Activated naive CD8-positive, alpha-beta T cell treated with anti-CD3 and anti-CD28 coated beads, Interleukin-2, amount 50 U/mL, for 24 hours (primary cell): ENCODE results near the gene SNRPA.
A peak's percentile ranks its signal among the peaks of the same experiment; 100 is the strongest.
"Not testable (repeated sequence)": the region's sequence is repeated elsewhere in the genome, so short reads cannot be mapped to it uniquely, and the experiment has no call there.

Source experiments
- ATAC-seq: fragments of 150-1000 bp; cut with Tn5 transposase; one replicate; pipeline ENCODE4 v1.10.0; 2021
- DNase-seq: peaks from one replicate; pipeline ENCODE4 v3.0.0; 2021
- H3K27ac Mint-ChIP-seq: one replicate; pipeline ENCODE4 v1.8.0; 2021; ENCODE audit warnings: mild to moderate bottlenecking, mixed read lengths
- H3K27me3 Mint-ChIP-seq: one replicate; pipeline ENCODE4 v1.8.0; 2021; ENCODE audit warnings: mixed read lengths
- H3K36me3 Mint-ChIP-seq: one replicate; pipeline ENCODE4 v1.8.0; 2021; ENCODE audit warnings: low read depth, mixed read lengths
- H3K4me1 Mint-ChIP-seq: one replicate; pipeline ENCODE4 v1.8.0; 2021; ENCODE audit warnings: mixed read lengths
- H3K4me3 Mint-ChIP-seq: one replicate; pipeline ENCODE4 v1.8.0; 2021; ENCODE audit warnings: mild to moderate bottlenecking, moderate library complexity, mixed read lengths
- H3K9me3 Mint-ChIP-seq: one replicate; pipeline ENCODE4 v1.8.0; 2021; ENCODE audit warnings: mixed read lengths

SNRPA gene

DNA sequence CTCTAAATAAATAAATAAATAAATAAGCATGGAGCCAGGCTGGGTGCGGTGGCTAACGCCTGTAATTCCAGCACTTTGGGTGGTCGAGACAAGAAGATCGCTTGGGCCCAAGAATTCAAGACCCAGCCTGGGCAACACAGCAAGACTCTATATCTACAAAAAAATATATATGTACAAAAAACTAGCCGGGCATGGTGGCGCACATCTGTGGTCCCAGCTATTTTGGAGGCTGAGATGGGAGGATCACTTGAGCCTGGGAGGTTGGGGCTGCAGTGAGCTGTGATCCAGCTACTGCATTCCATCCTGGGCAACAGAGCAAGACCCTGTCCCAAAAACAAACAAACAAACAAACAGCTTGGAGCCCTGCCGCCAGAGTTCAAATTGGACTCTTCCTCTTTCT is 3.5 kb upstream of the SNRPA start:
- peaks cover 25% of the 10 kb centered on the region for H3K4me1 Mint-ChIP-seq
- ATAC-seq (no peak), DNase-seq (no peak)
- no peaks in the 10 kb centered on the region for H3K9me3 Mint-ChIP-seq
- H3K4me3 Mint-ChIP-seq, result no peak overlapping the region
- H3K27ac Mint-ChIP-seq, result no peak overlapping the region
- peaks cover 4% of the 10 kb centered on the region for H3K27me3 Mint-ChIP-seq
- H3K36me3 Mint-ChIP-seq, result peaks cover 19% of the 10 kb centered on the region

DNA sequence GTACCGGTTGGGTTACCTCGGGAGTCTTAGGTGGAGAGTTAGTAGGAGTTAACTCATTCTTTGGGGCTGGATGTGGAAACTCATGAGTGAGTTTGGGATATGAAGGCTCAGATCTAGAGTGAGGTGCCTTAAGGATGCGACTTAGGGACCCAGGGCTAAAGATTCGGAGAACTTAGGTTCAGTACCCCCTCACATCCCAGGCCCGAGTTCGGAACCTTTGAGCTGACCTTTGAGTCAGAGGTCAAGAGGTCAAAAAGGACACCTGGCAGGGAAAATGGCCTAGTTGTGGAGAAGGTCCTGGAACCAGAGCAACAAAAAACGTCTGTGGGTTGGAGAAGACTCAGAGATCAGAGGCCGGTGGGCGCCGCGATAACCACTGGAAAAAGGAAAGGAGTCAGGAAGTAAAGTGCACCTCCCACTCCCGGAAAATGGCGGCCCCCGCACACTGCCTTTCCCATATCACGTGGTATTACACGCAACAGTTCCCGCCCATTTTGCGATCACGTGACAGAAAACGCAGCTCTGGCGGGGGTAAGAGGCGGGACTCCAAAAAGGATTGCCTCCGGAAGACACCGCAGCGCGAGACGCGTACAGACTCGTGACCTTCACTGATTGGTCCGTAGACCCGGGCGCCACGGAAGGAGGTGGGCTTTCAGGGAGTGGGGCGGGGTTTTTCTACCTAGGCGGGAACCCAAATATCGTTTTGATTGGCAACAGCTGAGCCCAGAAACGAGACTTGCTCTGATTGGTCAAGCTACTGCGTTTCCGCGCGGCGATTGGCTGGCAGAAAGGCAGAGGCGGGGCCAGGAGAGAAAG is 737 bp upstream of the SNRPA start, which contains the start of gene ACTMAP:
TSS of gene ACTMAP (minus strand) at position 420 of the 816 bp plus-strand sequence. CDS start 674 bp downstream, outside the sequence.
- H3K9me3 Mint-ChIP-seq, result no peaks in the 10 kb centered on the region
- H3K27ac Mint-ChIP-seq, result peak within 1 kb of the TSS; percentile 96
- H3K4me1 Mint-ChIP-seq, result peaks cover 45% of the 10 kb centered on the region
- H3K27me3 Mint-ChIP-seq, result peaks cover 4% of the 10 kb centered on the region
- ATAC-seq (peak; percentile 90), DNase-seq (peak; percentile 99)
- H3K4me3 Mint-ChIP-seq, result peak within 1 kb of the TSS; percentile 95
- H3K36me3 Mint-ChIP-seq, result peaks cover 36% of the 10 kb centered on the region

DNA sequence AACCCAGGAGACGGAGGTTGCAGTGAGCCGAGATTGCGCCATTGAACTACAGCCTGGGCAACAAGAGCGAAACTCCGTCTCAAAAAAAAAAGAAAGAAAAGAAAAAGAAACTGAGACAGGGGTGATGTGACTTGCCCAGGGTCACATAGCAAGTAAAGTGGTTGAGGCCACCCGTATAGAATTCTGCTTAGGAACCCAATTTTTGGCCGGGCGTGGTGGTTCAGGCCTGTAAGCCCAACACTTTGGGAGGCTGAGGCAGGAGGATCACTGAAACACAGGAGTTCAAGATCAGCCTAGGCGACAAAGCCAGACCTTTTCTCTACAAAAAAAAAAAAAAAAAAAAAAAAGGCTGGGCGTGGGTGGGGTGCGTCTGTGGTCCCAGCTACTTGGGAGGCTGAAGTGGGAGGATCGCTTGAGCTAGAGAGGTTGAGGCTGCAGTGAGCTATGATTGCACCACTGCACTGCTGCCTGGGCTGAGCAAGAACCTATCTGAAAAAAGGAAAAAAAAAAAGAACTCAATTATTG is 1.3 kb downstream of the SNRPA start:
- ATAC-seq (no peak), DNase-seq (no peak)
- peak overlapping the region; percentile 96 for H3K27ac Mint-ChIP-seq
- H3K27me3 Mint-ChIP-seq, result peaks cover 4% of the 10 kb centered on the region
- H3K9me3 Mint-ChIP-seq, result no peaks in the 10 kb centered on the region
- peaks cover 65% of the 10 kb centered on the region for H3K4me1 Mint-ChIP-seq
- H3K4me3 Mint-ChIP-seq, result peak overlapping the region; percentile 95
- H3K36me3 Mint-ChIP-seq, result peaks cover 55% of the 10 kb centered on the region

DNA sequence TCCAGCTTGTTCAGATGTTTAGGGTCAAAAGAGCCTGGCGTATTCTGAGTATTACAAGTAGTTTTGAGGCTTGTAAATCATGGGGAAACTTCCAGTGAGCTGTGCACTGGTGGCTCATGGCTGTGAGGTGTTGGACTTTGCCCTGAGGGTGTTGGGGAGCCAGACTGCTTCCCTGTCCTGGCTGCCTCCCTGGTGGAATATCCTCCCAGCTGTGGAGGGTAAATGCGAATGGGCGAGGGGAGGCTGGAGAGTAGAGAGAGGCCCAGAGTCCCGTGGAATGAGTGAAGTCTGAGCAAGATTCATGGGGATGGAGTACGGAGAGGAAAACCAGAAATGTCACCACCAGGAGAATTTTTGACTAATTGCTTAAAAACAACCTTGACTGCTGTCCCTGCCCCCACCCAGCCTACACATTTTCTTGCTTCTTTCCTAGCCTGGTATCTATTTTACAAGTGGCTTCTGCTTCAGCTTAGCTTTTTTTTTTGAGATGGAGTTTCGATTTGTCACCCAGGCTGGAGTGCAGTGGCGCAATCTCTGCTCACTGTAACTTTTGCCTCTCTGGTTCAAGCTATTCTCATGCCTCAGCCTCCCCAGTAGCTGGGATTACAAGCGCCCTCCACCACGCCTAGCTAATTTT is 3.7 kb downstream of the SNRPA start:
- Mint-ChIP-seq H3K9me3 (no peaks in the 10 kb centered on the region), H3K4me3 (peak overlapping the region; percentile 86), H3K27ac (peak overlapping the region; percentile 98), H3K4me1 (peaks cover 67% of the 10 kb centered on the region), H3K36me3 (peaks cover 72% of the 10 kb centered on the region), H3K27me3 (peaks cover 4% of the 10 kb centered on the region)
- peak; percentile 71 for DNase-seq
- ATAC-seq, result peak; percentile 11

DNA sequence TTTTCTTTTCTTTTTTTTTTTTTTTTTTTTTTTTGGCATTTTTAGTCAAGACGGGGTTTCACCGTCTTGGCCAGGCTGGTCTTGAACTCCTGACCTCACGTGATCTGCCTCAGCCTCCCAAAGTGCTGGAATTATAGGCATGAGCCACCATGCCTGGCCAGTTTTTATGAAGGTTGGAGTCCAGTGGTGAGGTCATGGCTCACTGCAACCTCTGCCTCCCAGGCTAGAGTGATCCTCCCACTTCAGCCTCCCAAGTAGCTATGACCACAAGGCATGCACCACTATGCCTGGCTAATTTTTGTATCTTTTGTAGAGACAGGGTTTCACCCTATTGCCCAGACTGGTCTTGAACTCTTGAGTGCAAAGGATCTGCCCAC is 4.2 kb downstream of the SNRPA start:
- Mint-ChIP-seq H3K36me3 (peaks cover 75% of the 10 kb centered on the region), H3K27me3 (peaks cover 4% of the 10 kb centered on the region), H3K4me3 (peak overlapping the region; percentile 86), H3K4me1 (peaks cover 66% of the 10 kb centered on the region), H3K27ac (peak overlapping the region; percentile 98), H3K9me3 (no peaks in the 10 kb centered on the region)
- ATAC-seq (no peak), DNase-seq (no peak)

DNA sequence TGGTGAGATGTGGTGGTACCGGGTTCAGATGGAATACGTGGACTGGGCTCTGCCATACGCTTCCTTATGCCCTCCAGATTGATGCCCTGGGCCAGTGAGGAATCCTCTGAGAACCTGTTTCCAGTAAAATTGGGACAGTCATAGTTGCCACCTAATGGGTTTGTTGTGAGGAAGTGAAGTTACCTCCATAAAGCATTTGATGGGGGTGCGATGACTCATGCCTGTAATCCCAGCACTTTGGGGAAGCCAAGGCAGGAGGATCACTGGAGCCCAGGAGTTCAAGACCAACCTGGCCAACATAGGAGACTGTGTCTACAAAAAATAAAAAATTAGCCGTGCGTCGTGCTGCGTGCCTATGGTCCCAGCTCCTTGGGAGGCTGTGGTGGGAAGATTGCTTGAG is 4.8 kb downstream of the SNRPA start:
- Mint-ChIP-seq H3K27me3 (no peaks in the 10 kb centered on the region), H3K36me3 (peaks cover 78% of the 10 kb centered on the region), H3K9me3 (no peaks in the 10 kb centered on the region), H3K27ac (peak overlapping the region; percentile 98), H3K4me3 (peak overlapping the region; percentile 86), H3K4me1 (peaks cover 67% of the 10 kb centered on the region)
- no peak for DNase-seq
- ATAC-seq, result no peak

DNA sequence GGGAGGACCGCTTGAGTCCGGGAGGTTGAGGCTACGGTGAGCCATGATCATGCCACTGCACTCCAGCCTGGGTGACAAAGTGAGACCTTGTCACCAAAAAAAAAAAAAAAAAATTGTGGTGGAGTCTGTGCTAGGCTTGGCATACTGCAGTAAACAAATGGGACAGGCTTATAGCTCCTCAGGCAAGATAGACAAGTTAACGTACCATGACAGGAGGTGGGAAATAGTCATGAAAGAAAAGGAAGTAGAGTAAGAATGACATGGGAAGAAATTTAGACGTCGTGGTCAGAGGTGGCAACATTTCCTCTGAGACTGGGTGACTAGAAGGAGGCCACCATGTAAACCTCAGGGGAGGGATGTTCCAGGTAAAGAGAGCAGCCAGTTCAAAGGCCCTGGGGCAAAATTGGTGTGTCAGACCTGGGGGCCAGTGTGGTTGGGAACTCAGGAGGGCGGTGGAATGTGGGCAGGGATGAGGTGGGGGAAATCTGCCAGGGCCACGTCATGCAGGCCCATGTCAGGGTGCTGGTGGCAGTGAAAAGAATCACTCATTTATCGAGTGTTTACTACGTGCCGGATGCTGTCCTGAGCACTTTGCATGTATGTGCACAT is 5.6 kb downstream of the SNRPA start:
- Mint-ChIP-seq H3K27me3 (no peaks in the 10 kb centered on the region), H3K27ac (peak overlapping the region; percentile 98)
- ATAC-seq, result peak; percentile 73

DNA sequence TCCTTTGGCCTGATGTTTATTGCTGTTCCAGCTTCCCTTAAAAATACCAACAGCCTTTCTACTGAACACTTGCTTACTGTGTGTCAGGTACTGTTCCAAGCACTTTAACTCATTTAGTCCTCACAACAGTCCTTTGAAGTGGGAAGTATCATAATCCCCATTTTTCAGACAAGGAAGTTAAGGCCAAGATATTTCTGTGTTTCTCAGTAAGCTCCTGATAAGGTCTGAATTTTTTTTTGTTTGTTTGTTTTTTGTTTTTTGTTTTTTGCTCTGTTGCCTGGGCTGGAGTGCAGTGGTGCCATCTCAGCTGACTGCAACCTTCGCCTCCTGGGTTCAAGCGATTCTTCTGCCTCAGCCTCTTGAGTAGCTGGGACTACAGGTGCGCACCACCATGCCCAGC is 7.5 kb downstream of the SNRPA start:
- DNase-seq (no peak), ATAC-seq (no peak)
- peaks cover 80% of the 10 kb centered on the region for H3K36me3 Mint-ChIP-seq
- no peaks in the 10 kb centered on the region for H3K9me3 Mint-ChIP-seq
- H3K4me1 Mint-ChIP-seq, result peaks cover 82% of the 10 kb centered on the region
- no peaks in the 10 kb centered on the region for H3K27me3 Mint-ChIP-seq
- no peak overlapping the region for H3K27ac Mint-ChIP-seq
- no peak overlapping the region for H3K4me3 Mint-ChIP-seq

More for the DNA sequence above, 5.6 kb downstream of the SNRPA start:
- Mint-ChIP-seq H3K36me3 (peaks cover 77% of the 10 kb centered on the region), H3K4me1 (peaks cover 74% of the 10 kb centered on the region), H3K9me3 (no peaks in the 10 kb centered on the region), H3K4me3 (peak overlapping the region; percentile 86)
- peak; percentile 67 for DNase-seq

DNA sequence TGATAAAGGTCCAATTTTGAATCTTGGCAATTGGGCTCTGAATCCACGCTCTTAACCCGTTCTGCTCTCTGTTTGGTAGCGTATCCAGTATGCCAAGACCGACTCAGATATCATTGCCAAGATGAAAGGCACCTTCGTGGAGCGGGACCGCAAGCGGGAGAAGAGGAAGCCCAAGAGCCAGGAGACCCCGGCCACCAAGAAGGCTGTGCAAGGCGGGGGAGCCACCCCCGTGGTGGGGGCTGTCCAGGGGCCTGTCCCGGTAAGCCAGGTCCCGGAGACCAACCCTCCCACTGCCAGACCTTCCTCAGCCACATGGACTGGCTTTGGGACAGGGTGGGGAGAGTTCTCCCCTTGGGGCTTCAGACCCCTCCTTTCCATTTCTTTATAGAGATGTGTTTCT is 8.3 kb downstream of the SNRPA start:
- DNase-seq, result no peak
- ATAC-seq, result no peak
- peaks cover 85% of the 10 kb centered on the region for H3K36me3 Mint-ChIP-seq
- no peak overlapping the region for H3K27ac Mint-ChIP-seq
- H3K4me1 Mint-ChIP-seq, result peaks cover 85% of the 10 kb centered on the region
- no peaks in the 10 kb centered on the region for H3K9me3 Mint-ChIP-seq
- no peaks in the 10 kb centered on the region for H3K27me3 Mint-ChIP-seq
- H3K4me3 Mint-ChIP-seq, result no peak overlapping the region

DNA sequence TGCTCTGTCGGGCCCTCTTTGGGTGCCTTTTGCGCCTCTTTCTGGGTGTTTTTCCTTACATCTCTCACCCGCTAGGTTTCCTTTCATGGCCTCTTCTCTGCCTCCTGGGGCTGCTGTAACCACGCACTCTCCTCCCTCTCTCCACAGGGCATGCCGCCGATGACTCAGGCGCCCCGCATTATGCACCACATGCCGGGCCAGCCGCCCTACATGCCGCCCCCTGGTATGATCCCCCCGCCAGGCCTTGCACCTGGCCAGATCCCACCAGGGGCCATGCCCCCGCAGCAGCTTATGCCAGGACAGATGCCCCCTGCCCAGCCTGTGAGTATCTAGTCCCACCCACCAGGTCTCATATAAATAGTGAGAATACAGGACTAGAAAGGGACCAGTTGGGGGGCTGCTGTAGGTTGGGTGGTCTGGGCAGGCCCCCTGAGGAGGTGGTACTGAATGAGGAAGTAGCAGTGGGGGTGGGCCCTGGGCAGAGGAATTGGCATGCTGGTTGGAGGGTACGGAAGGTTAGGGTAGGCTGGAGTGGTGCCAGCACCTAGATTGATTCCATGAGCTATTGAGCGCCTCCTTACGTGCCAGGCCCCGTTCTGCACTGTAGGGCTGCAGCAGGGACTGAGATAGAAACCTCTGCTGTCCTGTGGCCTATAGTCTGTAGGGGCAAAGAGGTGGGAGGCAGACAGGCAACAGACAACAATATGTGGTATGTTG is 11.9 kb downstream of the SNRPA start:
- no peaks in the 10 kb centered on the region for H3K27me3 Mint-ChIP-seq
- H3K9me3 Mint-ChIP-seq, result no peaks in the 10 kb centered on the region
- peaks cover 72% of the 10 kb centered on the region for H3K4me1 Mint-ChIP-seq
- ATAC-seq, result peak; percentile 66
- peaks cover 78% of the 10 kb centered on the region for H3K36me3 Mint-ChIP-seq
- H3K4me3 Mint-ChIP-seq, result peak overlapping the region; percentile 59
- DNase-seq, result peak; percentile 51
- H3K27ac Mint-ChIP-seq, result peak overlapping the region; percentile 90

DNA sequence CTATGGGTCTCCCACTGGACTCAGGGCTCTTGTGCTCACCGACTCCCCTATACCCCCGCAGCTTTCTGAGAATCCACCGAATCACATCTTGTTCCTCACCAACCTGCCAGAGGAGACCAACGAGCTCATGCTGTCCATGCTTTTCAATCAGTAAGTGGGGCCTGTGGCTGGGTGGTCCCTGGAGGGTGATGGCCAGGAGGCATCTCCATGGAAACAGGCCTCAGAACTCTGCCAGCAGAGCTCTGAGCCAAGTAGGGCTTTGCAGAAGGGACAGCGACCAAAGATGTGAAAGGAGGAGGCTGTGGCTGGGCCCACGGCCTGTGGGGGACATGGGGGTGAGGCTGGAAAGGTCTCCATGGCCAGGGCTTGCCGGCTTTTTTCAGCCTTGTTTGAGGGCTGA is 12.5 kb downstream of the SNRPA start:
- Mint-ChIP-seq H3K4me3 (peak overlapping the region; percentile 59), H3K27ac (peak overlapping the region; percentile 90), H3K4me1 (peaks cover 66% of the 10 kb centered on the region), H3K36me3 (peaks cover 72% of the 10 kb centered on the region), H3K27me3 (no peaks in the 10 kb centered on the region), H3K9me3 (no peaks in the 10 kb centered on the region)
- DNase-seq (no peak), ATAC-seq (no peak)

DNA sequence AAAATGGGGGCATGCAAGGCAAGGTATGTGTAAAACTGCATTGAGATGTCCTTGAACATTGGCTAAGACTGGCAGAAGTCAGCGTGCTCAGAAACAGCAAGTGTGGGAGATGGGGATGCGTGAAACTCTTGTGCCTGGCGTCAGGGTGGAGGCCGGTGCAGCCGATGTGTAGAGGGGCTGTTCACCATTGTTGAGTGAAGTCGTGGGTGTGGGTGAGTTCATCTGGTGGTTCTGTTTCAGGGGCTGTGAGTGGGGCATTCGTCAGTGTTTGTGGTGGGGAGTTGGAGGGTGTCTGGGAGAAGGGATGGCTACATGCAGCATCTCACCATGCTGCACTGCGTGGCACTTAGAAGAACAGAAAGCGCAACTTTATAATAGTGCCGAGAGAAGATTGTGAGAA is 13.0 kb downstream of the SNRPA start:
- Mint-ChIP-seq H3K27ac (peak overlapping the region; percentile 90), H3K4me3 (peak overlapping the region; percentile 59)

DNA sequence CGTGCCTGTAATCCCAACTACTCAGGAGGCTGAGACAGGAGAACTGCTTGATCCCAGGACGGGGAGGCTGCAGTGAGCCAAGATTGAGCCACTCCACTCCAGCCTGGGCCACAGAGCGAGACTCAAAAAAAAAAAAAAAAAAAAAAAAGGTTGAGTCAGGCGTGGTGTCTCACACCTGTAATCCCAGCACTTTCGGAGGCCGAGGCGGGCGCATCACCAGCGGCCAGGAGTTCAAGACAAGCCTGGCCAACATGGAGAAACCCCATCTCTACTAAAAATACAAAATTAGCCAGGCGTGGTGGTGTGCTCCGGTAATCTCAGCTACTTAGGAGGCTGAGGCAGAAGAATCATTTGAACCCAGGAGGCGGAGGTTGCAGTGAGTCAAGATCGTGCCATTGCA is 15.4 kb downstream of the SNRPA start:
- H3K27me3 Mint-ChIP-seq, ATAC-seq, H3K9me3 Mint-ChIP-seq, H3K4me3 Mint-ChIP-seq, H3K27ac Mint-ChIP-seq, DNase-seq: not testable (repeated sequence)
- H3K4me1 Mint-ChIP-seq, result peaks cover 57% of the 10 kb centered on the region
- peaks cover 67% of the 10 kb centered on the region for H3K36me3 Mint-ChIP-seq

More for the DNA sequence above, 13.0 kb downstream of the SNRPA start:
- Mint-ChIP-seq H3K9me3 (no peaks in the 10 kb centered on the region), H3K36me3 (peaks cover 72% of the 10 kb centered on the region), H3K27me3 (no peaks in the 10 kb centered on the region), H3K4me1 (peaks cover 69% of the 10 kb centered on the region)
- peak; percentile 64 for DNase-seq
- peak; percentile 81 for ATAC-seq

DNA sequence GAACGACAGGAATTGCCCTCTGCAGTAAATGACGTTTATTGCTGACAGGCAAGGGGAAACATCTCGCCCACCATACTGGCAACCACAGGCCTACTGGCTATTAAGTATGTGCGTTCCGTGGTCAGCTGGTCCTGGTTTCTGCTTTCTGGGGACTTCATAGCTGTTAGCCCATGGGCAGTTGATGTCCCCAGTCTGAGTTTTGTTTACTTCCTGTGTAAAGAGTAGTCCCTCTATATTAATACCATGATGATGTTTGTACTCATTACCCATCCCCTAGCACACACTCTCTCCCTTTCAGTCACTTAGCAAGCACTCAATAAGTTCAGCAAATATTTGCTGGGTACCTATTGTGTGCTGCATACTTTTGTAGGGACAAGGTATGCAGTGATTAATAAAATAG is 17.9 kb downstream of the SNRPA start:
- ATAC-seq (no peak), DNase-seq (no peak)
- peak overlapping the region; percentile 8 for H3K27ac Mint-ChIP-seq
- H3K36me3 Mint-ChIP-seq, result peaks cover 45% of the 10 kb centered on the region
- H3K9me3 Mint-ChIP-seq, result peaks cover 4% of the 10 kb centered on the region
- no peaks in the 10 kb centered on the region for H3K27me3 Mint-ChIP-seq
- H3K4me3 Mint-ChIP-seq, result no peak overlapping the region
- peaks cover 33% of the 10 kb centered on the region for H3K4me1 Mint-ChIP-seq
